SU-DHL-6 (cell line): ENCODE measurements around the gene ERF.

Experiments
- EZH2phosphoT487 ChIP-seq: fragments of 200-600 bp; sonication (generic), shearing (Covaris generic); conservative IDR thresholded peaks from 2 replicates; pipeline ENCODE4 v1.6.1; 2018; ENCODE audit warnings: mild to moderate bottlenecking, antibody characterized with exemption, low read length, moderate library complexity, mixed read lengths
- TF ChIP-seq, protein P1 (sequence below): fragments of 200-600 bp; sonication (generic); IDR thresholded peaks from one replicate; pipeline ENCODE4 v1.5.1; 2017; ENCODE audit warnings: antibody characterized with exemption, mild to moderate bottlenecking, low read length, moderate library complexity; ENCODE audit not compliant: insufficient read depth, poor library complexity, severe bottlenecking

DNA sequence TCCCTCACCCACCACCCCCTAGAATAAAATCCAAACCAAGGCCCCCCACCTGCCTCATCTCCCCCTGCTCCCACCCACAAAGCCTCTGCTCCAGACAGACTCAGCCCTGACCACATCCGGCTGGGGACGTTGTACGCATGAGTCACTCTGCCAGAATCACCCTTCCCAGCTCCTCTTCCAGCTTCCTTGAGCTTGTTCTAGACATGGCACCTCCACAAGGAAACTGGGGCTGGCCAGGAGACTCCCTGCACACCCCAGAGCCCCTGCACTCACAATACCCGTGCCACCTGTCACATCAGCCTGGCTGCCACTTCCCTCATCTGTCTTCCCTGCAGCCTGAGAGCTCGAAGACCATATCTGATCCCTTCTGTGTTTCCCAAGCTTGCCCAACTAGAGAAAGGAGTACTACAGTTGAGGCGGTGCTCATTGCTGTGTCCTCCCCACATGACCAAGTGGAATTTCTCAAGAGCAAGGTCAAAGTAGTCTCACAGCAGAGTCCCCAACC is 47.1 kb downstream of the ERF start:
- TF ChIP-seq, protein P1, sequence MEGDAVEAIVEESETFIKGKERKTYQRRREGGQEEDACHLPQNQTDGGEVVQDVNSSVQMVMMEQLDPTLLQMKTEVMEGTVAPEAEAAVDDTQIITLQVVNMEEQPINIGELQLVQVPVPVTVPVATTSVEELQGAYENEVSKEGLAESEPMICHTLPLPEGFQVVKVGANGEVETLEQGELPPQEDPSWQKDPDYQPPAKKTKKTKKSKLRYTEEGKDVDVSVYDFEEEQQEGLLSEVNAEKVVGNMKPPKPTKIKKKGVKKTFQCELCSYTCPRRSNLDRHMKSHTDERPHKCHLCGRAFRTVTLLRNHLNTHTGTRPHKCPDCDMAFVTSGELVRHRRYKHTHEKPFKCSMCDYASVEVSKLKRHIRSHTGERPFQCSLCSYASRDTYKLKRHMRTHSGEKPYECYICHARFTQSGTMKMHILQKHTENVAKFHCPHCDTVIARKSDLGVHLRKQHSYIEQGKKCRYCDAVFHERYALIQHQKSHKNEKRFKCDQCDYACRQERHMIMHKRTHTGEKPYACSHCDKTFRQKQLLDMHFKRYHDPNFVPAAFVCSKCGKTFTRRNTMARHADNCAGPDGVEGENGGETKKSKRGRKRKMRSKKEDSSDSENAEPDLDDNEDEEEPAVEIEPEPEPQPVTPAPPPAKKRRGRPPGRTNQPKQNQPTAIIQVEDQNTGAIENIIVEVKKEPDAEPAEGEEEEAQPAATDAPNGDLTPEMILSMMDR: no peak
- TF ChIP-seq EZH2phosphoT487: no peak
